GM19463 (cell line): Measurements from ENCODE around the gene C1QA.
"Not testable (repeated sequence)": the region's sequence is repeated elsewhere in the genome, so short reads cannot be mapped to it uniquely, and the experiment has no call there.

ENCODE experiments used
- ATAC-seq: cut with Tn5 transposase; IDR thresholded peaks from one replicate; pipeline ENCODE4 v1.9.1; 2021; ENCODE audit warnings: mild to moderate bottlenecking, moderate library complexity; ENCODE audit not compliant: unreplicated experiment

Gene C1QA

DNA sequence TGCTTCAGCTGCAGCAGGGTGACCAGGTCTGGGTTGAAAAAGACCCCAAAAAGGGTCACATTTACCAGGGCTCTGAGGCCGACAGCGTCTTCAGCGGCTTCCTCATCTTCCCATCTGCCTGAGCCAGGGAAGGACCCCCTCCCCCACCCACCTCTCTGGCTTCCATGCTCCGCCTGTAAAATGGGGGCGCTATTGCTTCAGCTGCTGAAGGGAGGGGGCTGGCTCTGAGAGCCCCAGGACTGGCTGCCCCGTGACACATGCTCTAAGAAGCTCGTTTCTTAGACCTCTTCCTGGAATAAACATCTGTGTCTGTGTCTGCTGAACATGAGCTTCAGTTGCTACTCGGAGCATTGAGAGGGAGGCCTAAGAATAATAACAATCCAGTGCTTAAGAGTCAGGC lies 2.9 kb downstream of the C1QA start:
- no peak for ATAC-seq

DNA sequence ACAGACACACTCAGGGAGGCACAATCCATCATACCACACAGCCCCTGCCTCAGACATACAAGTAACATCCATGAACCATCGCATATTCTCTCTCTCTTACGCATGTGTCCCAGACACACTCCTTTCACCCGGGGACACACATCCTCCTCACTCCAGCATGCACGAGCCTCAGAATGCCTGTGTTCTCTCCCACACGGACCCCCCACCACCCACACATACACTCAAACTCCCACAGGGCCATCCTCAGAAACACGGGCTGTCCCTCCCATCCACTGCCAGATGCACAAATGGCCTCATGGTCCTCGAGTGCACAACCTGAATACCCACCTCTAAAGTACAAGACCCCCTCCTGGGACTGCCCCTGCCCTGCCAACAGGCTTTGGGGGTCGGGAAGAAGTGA lies 4.8 kb downstream of the C1QA start:
- ATAC-seq, result no peak

DNA sequence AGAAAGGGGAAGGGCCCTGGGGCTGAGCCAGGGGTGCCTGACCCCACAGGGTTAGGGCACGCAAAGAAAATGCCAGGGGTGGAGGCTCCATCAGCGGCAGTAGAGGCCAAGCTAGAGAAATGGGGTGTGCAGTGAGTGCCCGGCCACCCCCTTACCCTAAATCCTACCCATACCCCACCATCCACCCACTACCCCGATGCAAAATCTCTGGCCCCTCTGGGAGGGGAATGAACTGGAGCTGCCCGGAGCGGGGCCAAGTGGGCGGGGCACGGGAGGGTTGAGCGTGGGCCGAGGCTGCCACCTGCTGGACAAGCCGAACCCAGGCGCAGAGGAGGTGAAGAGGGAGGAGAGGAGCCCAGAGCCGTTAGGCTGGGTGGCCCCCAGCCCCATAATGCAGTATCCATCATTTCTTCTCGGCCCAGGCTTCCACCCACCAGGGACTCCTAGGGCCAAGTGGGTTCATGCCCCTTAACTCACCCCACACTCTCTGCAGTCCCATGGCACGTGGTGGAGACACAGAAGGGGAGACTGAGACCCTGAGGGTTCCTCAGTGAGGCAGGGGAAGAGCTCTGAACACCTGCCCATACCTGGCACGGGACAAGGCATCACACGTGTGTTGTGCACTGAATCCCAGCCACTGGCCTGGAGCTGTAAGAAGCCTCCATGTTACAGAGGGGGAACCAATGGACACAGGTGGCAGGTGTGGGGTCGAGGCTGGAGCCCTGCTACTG lies 5.6 kb downstream of the C1QA start:
- no peak for ATAC-seq

DNA sequence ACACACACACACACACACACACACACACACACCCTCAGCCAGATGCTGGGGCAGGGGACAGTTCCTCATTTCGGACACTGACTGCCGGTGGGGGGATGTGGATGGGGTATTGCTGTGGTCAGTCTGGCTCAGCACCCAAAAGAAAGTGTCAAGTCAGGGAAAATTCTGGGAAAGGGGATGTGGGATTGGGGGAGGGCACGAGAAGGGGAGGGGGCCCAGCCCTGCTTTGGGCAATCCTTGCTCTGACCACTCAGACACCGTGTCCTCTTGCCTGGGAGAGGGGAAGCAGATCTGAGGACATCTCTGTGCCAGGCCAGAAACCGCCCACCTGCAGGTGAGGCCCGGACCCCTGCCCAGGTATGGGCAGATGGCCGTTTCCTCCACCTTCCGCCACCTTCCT lies 7.0 kb downstream of the C1QA start, which contains the start of gene C1QC:
C1QC (plus strand) TSS at position 253 of the 400 bp plus-strand sequence. CDS start 391 bp downstream, outside the sequence.
- no peak for ATAC-seq

DNA sequence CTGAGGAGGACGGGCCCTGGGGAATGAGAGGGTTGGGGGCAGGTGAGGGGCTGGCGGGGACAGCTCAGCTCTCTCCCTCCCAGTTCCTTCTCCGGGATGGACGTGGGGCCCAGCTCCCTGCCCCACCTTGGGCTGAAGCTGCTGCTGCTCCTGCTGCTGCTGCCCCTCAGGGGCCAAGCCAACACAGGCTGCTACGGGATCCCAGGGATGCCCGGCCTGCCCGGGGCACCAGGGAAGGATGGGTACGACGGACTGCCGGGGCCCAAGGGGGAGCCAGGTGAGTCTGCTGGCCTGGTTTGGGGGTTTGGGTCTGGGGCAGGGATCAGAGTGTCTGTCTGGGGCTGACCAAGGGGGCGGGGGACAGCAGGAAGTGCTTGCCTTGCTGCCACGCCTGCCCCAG lies 7.5 kb downstream of the C1QA start:
- ATAC-seq, result no peak

DNA sequence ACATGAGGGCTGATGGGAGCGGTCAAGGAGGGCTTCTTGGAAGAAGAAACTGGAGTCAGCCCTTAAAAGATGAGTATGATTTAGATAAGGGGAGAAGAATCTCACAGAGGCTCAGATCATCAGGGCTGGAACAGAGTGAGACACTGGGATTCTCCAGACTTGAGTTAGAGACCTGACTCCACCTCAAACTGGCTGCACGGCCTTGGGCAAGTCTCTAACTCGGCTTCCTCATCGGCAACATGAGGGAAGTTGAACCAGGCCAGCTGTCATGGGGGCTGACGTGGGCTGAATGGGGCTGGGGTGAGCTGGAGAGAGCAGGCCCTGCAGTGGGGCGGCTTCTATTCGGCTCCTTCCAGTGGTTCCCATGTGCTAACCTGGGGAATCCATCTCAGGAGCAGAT lies 9.5 kb downstream of the C1QA start:
- no peak for ATAC-seq

DNA sequence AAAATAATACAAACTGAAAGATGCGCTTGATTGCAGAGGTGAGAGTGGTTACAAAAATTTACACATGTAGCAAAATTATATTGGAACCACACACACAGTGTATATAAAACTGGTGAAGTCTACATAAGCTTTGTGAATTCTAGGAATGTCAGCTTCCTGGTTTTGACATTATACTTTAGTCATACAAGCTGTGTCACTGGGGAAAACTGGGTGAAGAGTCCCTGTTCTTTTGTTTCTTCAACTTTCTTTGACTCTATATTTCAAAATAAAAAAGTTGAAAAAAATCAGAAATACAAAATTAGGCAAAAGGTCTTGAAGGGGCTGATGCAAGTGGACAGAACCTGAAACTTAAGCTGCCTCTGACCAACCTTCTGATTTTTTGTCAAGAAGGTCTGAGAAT lies 10.0 kb downstream of the C1QA start:
- no peak for ATAC-seq

DNA sequence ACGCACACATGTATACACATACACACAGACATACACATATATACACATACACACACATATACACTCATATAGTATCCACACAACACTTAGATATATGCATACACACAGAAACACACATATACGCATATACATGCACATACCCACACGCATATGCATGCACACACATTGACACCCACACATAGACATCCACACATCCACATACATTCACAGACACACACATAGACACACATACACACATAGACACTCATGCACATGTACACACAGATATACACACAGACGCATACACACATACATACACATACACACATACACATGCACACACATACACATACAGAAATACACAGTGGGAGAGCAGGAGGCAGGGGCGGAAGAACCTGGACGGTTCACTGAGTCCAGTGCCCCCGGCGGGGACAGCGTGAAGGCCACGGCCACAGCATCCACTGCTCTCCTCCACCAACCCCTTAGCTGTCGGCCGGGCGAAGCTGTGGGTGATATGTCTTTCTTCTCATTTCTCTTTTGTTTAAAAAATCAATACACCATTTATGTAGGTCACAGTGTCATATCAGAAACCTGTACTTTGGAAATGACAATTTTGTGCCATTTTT lies 13.8 kb downstream of the C1QA start:
- no peak for ATAC-seq

DNA sequence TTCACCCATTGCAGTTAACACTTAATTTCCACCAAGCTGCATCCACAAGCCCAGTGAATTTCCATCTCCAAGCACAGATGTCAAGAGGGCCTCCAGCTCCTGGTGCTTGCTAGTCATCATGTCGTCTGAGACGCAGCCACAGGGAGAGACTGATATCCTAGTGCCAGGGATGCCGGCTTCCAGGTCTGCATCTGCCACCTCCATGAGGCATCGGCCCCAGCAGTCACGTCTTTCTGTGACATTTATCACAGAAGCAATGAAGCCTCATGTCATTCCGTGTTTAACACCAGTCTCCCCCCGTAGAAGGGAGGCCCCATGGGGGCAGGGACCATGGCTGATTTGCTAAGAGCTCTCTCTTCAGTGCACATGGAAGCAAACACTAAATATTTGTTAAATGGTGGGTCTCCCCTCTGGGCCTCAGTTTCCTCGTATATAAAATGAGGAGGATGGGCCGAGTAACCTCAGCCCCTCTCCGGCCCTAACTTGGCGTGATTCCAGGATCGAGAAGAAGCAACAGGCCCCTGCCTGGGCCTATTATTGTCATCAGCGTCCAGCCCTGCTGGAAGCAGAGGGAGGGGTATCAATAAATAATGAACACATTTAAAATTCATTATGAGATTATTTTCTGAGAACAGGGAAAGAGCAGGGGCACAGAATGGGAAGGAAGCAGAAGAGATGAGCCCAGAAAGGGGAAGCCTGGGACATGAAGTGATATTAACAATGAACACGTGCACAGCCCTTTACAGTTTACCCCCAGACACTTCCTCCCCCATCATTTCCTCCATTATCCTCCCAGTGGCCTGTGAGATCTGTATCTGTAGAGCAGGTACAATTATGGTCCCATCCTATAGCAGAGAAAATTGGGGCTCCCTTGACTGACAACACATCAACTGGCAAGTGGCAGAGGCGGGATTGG lies 15.8 kb downstream of the C1QA start:
- no peak for ATAC-seq

DNA sequence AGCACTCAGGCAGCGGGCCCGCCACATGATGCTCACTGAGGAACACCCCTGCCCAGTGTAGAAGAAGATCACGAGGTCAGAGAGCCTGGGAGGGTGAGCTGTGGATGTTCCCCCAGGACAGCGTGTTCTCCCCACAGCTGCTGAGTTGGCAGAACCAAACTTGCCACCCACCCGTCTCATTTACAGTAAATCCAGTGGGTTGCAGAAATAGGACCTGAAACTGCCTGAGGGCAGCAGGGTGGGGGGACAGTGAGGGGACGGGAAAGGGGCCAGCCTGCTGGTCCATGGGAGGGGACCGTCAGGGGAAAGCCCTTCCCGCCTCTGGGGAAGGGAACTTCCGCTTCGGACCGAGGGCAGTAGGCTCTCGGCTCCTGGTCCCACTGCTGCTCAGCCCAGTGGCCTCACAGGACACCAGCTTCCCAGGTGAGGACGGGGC lies 16.5 kb downstream of the C1QA start, which contains the start of gene C1QB:
C1QB (plus strand) TSS at position 356 of the 436 bp plus-strand sequence. CDS start 6,227 bp downstream, outside the sequence.
- ATAC-seq, result no peak

DNA sequence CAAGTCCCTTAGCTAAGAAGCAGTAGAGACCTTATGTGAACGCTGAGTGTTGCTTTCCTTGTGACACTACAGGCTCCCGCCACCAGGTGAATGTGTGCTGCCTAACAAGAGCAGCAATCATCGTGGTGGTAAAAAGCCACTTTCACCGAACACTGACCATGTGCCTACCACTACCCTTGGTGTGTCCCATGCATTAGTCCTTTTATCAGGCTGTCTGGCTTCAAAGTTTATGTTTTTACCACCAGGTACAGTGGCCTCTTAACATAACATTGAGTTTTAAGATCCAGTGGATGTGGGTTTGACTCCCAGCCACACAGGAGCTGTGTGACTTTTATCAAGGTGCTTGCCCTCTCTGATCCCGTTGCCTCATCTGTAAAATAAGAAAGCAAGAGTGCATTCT lies 18.3 kb downstream of the C1QA start:
- ATAC-seq, result no peak

DNA sequence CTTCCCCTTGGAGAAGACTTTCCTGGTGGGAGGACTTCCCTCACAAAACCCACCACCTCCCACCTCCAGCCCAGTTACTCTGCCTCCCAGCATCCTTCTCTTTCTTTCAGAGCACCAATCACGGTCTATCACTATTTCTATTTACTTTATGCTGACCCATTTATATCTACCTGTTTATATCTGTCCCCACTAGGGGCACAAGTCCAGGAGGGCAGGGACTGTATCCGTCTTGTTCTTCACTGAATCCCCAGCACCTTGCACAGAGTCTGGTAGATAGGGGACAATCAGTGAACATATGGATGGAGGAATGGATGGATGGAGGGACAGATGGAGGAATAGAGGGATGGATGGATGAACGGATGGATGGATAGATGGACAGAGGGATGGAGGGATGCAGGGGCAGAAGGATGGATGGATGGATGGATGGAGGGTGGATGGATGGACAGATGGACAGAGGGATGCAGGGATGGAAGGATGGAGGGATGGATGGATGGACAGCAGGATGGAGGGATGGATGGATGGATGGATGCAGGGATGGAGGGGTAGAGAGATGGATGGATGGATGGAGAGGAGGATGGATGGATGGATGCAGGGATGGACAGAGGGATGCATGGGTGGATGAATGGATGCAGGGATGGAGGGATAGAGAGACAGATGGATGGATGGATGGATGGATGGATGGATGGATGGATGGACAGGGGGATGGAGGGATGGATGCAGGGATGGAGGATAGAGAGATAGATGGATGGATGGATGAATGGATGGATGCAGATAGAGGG lies 22.1 kb downstream of the C1QA start:
- no peak for ATAC-seq

DNA sequence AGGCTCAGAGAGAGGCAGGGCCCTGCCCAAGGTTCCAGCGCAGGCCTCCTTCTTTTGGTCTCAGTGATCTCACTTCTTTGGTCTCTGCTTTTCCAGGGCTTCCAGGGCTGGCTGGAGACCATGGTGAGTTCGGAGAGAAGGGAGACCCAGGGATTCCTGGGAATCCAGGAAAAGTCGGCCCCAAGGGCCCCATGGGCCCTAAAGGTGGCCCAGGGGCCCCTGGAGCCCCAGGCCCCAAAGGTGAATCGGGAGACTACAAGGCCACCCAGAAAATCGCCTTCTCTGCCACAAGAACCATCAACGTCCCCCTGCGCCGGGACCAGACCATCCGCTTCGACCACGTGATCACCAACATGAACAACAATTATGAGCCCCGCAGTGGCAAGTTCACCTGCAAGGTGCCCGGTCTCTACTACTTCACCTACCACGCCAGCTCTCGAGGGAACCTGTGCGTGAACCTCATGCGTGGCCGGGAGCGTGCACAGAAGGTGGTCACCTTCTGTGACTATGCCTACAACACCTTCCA lies 24.4 kb downstream of the C1QA start:
- ATAC-seq, result no peak

DNA sequence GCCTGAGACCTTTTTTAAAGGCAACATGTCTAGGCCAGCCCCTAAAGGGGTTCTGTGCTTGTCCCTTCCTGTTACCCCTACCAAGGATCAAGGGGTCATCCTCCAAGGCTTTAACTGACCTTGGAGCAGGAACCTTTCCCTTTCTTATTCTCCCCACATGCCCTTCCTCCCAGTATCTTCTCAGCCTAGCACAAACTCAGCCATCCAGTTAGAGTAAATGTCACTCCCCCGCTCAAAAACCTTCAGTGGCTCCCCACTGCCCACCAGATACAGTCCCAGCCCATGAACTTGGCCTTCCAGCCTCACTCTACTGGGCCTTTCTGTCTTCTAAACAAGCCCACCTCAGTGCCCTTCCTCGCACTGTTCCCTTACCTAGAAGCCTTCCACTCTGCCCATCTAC lies 25.5 kb downstream of the C1QA start:
- ATAC-seq, result no peak

DNA sequence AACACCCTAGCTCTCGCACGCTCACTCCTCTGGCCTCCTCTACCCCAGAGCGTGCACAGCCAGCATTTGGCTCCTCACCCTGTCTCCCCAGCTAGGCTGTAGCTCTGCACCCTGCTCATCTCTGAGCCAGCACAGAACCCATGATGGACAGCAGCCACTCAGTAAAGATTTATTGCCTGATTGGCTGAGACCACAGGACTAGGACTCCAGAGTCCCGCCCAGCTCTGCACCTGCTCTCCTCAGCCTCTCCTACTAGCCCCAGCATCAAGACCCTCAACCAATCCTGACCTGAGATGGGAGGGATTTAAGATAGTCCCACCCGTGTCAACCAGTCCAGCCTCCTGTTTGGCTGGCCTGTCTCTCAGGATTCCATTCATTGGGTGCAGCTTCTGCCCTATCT lies 25.9 kb downstream of the C1QA start:
- ATAC-seq, result no peak

DNA sequence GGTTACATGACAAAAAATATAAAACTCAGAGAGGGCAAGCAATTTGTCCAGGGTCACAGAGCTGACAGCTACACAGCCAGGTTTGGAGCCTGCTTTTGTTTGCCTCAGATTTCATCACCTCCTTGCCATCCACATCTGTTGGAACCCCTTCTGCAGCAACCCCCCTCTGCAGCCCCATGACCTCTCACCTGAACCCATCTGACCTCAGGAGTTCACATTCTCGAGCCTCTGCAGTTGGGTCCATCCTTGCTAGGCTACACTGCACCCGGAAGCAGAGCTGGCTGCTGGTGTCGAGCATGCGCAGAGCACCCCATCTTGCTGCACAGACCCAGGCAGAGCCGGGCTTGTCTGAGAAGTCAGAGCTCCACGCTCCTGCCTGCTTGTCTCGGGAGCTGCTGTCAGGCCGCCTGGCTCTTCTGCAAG lies 26.6 kb downstream of the C1QA start:
- no peak for ATAC-seq

DNA sequence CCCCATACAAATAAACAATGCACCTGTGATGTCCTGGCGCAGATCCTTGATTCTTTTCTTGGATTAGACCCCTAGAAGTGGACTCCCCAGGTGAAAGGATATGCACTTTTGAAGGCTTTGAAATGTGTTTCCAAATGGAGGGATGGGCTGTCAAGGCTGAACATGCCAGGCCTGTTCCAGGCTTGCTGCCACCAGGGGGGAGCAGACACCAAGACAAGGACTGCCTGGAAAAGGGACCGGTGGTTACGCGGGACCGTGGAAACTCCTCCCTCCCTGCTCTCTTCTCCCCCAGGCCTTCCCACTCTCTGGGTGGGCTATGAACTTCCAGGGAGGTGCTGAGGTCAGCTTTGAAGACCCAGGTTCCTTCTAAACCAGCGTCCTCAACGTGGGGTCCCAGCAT lies 29.3 kb downstream of the C1QA start:
- no peak for ATAC-seq

DNA sequence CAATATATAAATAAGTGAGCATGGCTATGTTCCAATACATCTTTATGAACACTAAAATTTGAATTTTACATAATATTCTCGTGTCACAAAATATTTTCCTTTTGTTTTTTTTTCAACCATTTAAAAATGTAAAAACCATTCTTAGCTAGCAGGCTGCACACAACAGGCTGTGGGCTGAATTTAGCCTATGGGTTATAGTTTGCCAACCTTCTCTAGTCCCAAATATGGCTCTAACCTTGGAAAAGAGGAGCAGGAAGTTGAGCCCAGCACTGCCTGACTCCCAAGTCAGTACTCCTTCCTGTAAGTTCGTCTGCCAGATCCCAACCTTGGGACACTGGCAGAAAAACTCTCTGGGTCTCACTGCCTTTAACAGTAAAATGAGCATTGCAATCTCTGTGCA lies 30.0 kb downstream of the C1QA start:
- no peak for ATAC-seq

DNA sequence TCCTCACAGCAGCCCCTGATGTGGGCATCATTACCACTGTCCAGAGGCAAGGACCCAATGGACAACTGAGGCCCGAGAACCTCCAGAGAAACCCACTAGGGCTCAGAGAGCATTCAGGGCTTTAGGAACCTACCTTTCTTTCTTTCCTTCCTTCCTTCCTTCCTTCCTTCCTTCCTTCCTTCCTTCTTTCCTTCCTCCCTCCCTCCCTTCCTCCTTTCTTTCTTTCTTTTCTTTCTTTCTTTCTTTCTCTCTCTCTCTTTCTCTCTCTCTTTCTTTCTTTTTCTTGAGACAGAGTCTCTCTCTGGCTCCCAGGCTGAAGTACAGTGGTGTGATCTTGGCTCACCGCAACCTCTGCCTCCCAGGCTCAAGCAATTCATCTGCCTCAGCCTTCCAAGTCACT lies 32.4 kb downstream of the C1QA start:
- not testable (repeated sequence) for ATAC-seq

DNA sequence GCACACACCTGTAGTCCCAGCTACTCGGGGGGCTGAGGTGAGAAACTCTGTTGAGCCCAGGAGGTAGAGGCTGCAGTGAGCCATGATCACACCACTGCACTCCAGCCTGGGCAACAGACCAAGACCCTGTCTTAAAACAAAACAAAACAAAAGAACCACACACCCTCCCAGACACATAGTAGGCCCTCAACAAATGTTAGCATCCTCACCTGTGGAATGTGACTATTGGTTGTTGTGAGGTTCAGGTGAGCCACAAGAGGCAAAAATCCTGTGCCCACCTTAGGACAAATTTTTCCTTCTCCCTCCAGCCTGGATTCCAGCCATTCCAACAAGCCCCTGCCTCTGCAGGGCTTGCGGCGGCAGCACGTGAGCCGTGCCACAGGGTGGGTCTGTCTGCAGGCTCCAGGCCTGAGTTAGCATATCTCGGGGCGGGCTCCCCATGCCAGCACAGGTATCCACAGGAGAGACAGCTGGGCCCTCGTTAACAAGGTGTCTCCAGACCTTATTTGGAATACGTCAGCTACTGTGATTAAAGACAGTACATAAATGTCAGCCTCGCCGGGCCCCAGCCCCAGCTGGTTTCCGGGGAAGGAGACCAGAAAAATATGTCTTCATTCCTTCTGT lies 34.0 kb downstream of the C1QA start:
- no peak for ATAC-seq
